BJ (cell line): Measurements from ENCODE around the gene PRM2. TPM values are rescaled to one million over a fixed set of nuclear protein-coding genes. Genes with fewer than 3 reads are reported as not detected.

Source experiments
- CTCF ChIA-PET: fragments of 350-600 bp; formaldehyde crosslinking; extraction: SDS; loops from one replicate; lab custom pipeline; 2021; ENCODE audit warnings: antibody characterized with exemption, inconsistent platforms; lab: Yijun Ruan, JAX
- POLR2A ChIA-PET: fragments of 300-600 bp; sonication (Branson Sonifier 250); formaldehyde crosslinking; extraction: SDS; loops from one replicate; lab custom pipeline; 2021; ENCODE audit warnings: antibody characterized with exemption; lab: Charles Lee
- DNase-seq: peaks from one replicate; pipeline ENCODE4 v3.0.0-alpha.2; 2011; ENCODE audit warnings: low read depth
- H3K27me3 ChIP-seq: 2 replicates; pipeline ENCODE4 v1.6.0; 2011; ENCODE audit warnings: low read length; ENCODE audit not compliant: control insufficient read depth, insufficient read depth
- H3K36me3 ChIP-seq: 2 replicates; pipeline ENCODE4 v1.5.1; 2011; ENCODE audit warnings: low read length; ENCODE audit not compliant: control insufficient read depth, insufficient read depth
- H3K4me3 ChIP-seq: 2 replicates; pipeline ENCODE4 v1.5.1; 2011; ENCODE audit warnings: low read depth, mild to moderate bottlenecking, control low read depth, low read length
- CTCF ChIP-seq: IDR thresholded peaks from 2 replicates; pipeline ENCODE4 v1.5.1; 2011; ENCODE audit warnings: low read depth, mild to moderate bottlenecking, control low read depth, inconsistent platforms, low read length, moderate library complexity; ENCODE audit not compliant: insufficient read depth
- polyA plus RNA-seq: library from polyadenylated mRNA; depleted of rRNA; stranded (reverse); fragments of >200 nt; gene quantifications from 2 replicates; pipeline ENCODE4 v1.2.3, GENCODE V29; 2011

PRM2 gene
- polyA plus RNA-seq, 1 experiment = not detected

- Histone ChIP-seq H3K4me3 (no peak overlapping the region), H3K27me3 (no peaks in the 10 kb centered on the region; the same call in 1 of the 2 replicates), H3K36me3 (no peaks in the 10 kb centered on the region)
- ChIA-PET CTCF (interaction anchor here (0.7 kb wide), 1 partner anchor 13 kb away, joined by 3 read pairs; no protein-coding TSS in a partner anchor), POLR2A (no interaction called here)
- DNase-seq = no peak
- TF ChIP-seq CTCF = no peak
Observed at GRCh38 chr16:11233727-11234376, 42.4 kb downstream of the PRM2 start.

- ChIA-PET CTCF (interaction anchor here (0.7 kb wide), 1 partner anchor 13 kb away, joined by 3 read pairs; no protein-coding TSS in a partner anchor), POLR2A (no interaction called here)
- Histone ChIP-seq H3K4me3 (no peak overlapping the region), H3K27me3 (no peaks in the 10 kb centered on the region; the same call in 1 of the 2 replicates), H3K36me3 (no peaks in the 10 kb centered on the region)
- DNase-seq = no peak
- no peak for TF ChIP-seq CTCF
Observed at GRCh38 chr16:11232852-11233726, 43.2 kb downstream of the PRM2 start.

GRCh38 chr16:11232302-11232851 is 43.9 kb downstream of the PRM2 start:
- ChIA-PET POLR2A (no interaction called here), CTCF (no interaction called here)
- DNase-seq = no peak
- no peak for TF ChIP-seq CTCF
- Histone ChIP-seq H3K36me3 (no peaks in the 10 kb centered on the region), H3K4me3 (no peak overlapping the region), H3K27me3 (no peaks in the 10 kb centered on the region; the same call in 1 of the 2 replicates)

GRCh38 chr16:11231367-11231970 is 44.8 kb downstream of the PRM2 start:
- no peak overlapping the region for H3K4me3 ChIP-seq
- no peaks in the 10 kb centered on the region; the same call in 1 of the 2 replicates for H3K27me3 ChIP-seq
- no peak for DNase-seq
- TF ChIP-seq CTCF = no peak
- CTCF ChIA-PET = interaction anchor here (0.7 kb wide), 1 partner anchor 26 kb away, joined by 3 read pairs; no protein-coding TSS in a partner anchor
- POLR2A ChIA-PET = no interaction called here
- H3K36me3 ChIP-seq = no peaks in the 10 kb centered on the region
